ENCODE data around the gene CCR2. TPM values are rescaled to one million over a fixed set of nuclear protein-coding genes. Genes with fewer than 3 reads are reported as not detected.

CCR2 gene
- total and polyA plus RNA-seq, 2 of the 4 experiments (the other 2 are of a cell fraction): not detected

GRCh38 chr3:46380471-46381221 is 26.7 kb downstream of the CCR2 start:
- ChIA-PET CTCF (no interaction called here), POLR2A (ENCODE audit: unreplicated experiment) (no interaction called here)
- no TSS peak for BruUV-seq (replicated peaks)
- TF ChIP-seq NFE2L2 (IDR thresholded peaks at IDR 0.05; ENCODE audit: low read depth, low read length) (no peak), RFX5 (IDR thresholded peaks at IDR 0.05; ENCODE audit: low read depth, low read length) (no peak), USF2 (IDR thresholded peaks at IDR 0.05; ENCODE audit: low read depth, low read length) (no peak), CHD1 (IDR thresholded peaks at IDR 0.05; ENCODE audit: low read depth, low read length) (no peak), RAD21 (IDR thresholded peaks at IDR 0.05; ENCODE audit: low read length) (no peak), ELK1 (IDR thresholded peaks at IDR 0.05; ENCODE audit: borderline replicate concordance, low read depth, low read length) (no peak), POLR2A (IDR thresholded peaks at IDR 0.05; ENCODE audit: low read depth, low read length) (no peak)
- Histone ChIP-seq H3K4me1 (ENCODE audit: control insufficient read depth, insufficient read depth, low read length) (no peaks in the 10 kb centered on the region), H2AFZ (replicated peaks; ENCODE audit: low read length, poor library complexity) (no peak overlapping the region), H3K4me3 (ENCODE audit: insufficient read depth, low read depth, low read length) (no peak overlapping the region), H4K8ac (ENCODE audit: low read depth in 2 of 2, low read length in 2 of 2) (no peak overlapping the region), H3K36me3 (ENCODE audit: control insufficient read depth, insufficient read depth, low read length) (no peaks in the 10 kb centered on the region), H3K56ac (ENCODE audit: extremely low read depth, insufficient read depth, low read length) (no peak overlapping the region), H2BK5ac (ENCODE audit: low read depth, low read length, poor library complexity, severe bottlenecking) (no peak overlapping the region), H3K4me2 (ENCODE audit: low read depth, low read length) (peak overlapping the region; percentile 72), H3K23ac (ENCODE audit: low read depth, low read length) (no peak overlapping the region), H3K9me1 (ENCODE audit: insufficient read depth, low read length) (no peaks in the 10 kb centered on the region), H3K9me3 (ENCODE audit: control insufficient read depth, insufficient read depth, low read length) (no peaks in the 10 kb centered on the region), H2BK15ac (ENCODE audit: low read depth, low read length) (no peak overlapping the region), H2BK20ac (ENCODE audit: low read depth, low read length) (no peak overlapping the region), H3K4ac (ENCODE audit: low read depth, low read length) (no peak overlapping the region), H2BK120ac (ENCODE audit: low read depth, low read length) (no peak overlapping the region), H4K5ac (ENCODE audit: low read depth, low read length) (no peak overlapping the region), H3K18ac (ENCODE audit: low read depth, low read length) (no peak overlapping the region), H4K91ac (ENCODE audit: insufficient read depth, low read depth, low read length) (no peak overlapping the region), H4K20me1 (ENCODE audit: insufficient read depth, low read length) (no peaks in the 10 kb centered on the region), H3K27me3 (ENCODE audit: control insufficient read depth, insufficient read depth, low read length) (peaks cover 43% of the 10 kb centered on the region), H2AK5ac (ENCODE audit: low read depth, low read length) (no peak overlapping the region), H3K14ac (replicated peaks; ENCODE audit: low read depth, low read length) (no peak overlapping the region), H3K27ac (ENCODE audit: insufficient read depth, low read length) (no peak overlapping the region), H3K9ac (ENCODE audit: low read depth, low read length) (no peak overlapping the region), H3K79me1 (ENCODE audit: low read depth in 1 of 2, low read length in 2 of 2) (no peaks in the 10 kb centered on the region), H2AK9ac (replicated peaks; ENCODE audit: low read depth, low read length, poor library complexity) (no peak overlapping the region)
- ATAC-seq (ENCODE audit: low read depth) (peak; percentile 40; the same call in 1 of the 2 replicates), DNase-seq (no peak)
- dilution Hi-C loops (cut with HindIII; ENCODE audit: low sequenced_read_pairs, unreplicated experiment) (no loop called here), intact Hi-C loops (cut with micrococcal nuclease) (no loop called here), in situ Hi-C loops (cut with MboI; ENCODE audit: low sequenced_read_pairs) (no loop called here)
- no CpG with 5 or more reads among the region's 8 CpGs for WGBS, 2 experiments (ENCODE audit: extremely low coverage in 2 of 2, insufficient read length in 1 of 2)
